MCF 10A (cell line): ENCODE data around the gene CCDC24. TPM values are rescaled to one million over a fixed set of nuclear protein-coding genes. Genes with fewer than 3 reads are reported as not detected.

Experiments
- BruUV-seq: library from RNA; stranded (reverse); fragments of 400-500 nt; replicated peaks from 2 replicates; lab custom pipeline; 2021; lab: Mats Ljungman, UMichigan
- CTCF ChIA-PET: fragments of 300-600 bp; sonication (Branson Sonifier 250); formaldehyde crosslinking; extraction: SDS; loops from one replicate; lab custom pipeline; 2021; ENCODE audit warnings: antibody characterized with exemption, inconsistent platforms; lab: Yijun Ruan, JAX
- POLR2A ChIA-PET: fragments of 300-600, 350-650 bp; sonication (Branson Sonifier 250); formaldehyde crosslinking; extraction: SDS; loops from one replicate; lab custom pipeline; 2020; ENCODE audit warnings: antibody characterized with exemption, inconsistent platforms; lab: Yijun Ruan, JAX
- DNase-seq: peaks from one replicate; pipeline ENCODE4 v3.0.0-alpha.2; 2018; ENCODE audit not compliant: unreplicated experiment
- H3K27ac Mint-ChIP-seq: one replicate; pipeline ENCODE4 v1.8.0; 2022; ENCODE audit warnings: mild to moderate bottlenecking, low read depth, mixed read lengths; ENCODE audit not compliant: unreplicated experiment
- H3K27me3 Mint-ChIP-seq: one replicate; pipeline ENCODE4 v1.8.0; 2022; ENCODE audit warnings: mixed read lengths; ENCODE audit not compliant: insufficient read depth, unreplicated experiment
- H3K36me3 Mint-ChIP-seq: one replicate; pipeline ENCODE4 v1.8.0; 2022; ENCODE audit warnings: mild to moderate bottlenecking, moderate library complexity, mixed read lengths; ENCODE audit not compliant: insufficient read depth, unreplicated experiment
- H3K4me1 Mint-ChIP-seq: one replicate; pipeline ENCODE4 v1.8.0; 2022; ENCODE audit warnings: mixed read lengths; ENCODE audit not compliant: insufficient read depth, unreplicated experiment
- H3K4me3 Mint-ChIP-seq: one replicate; pipeline ENCODE4 v1.8.0; 2022; ENCODE audit warnings: mild to moderate bottlenecking, moderate library complexity, mixed read lengths; ENCODE audit not compliant: unreplicated experiment
- H3K9me3 Mint-ChIP-seq: one replicate; pipeline ENCODE4 v1.8.0; 2022; ENCODE audit warnings: mixed read lengths; ENCODE audit not compliant: unreplicated experiment
- CTCF ChIP-seq: fragments of 200-600 bp; IDR thresholded peaks from one replicate; pipeline ENCODE4 v1.8.0; 2022; ENCODE audit warnings: antibody characterized with exemption, mild to moderate bottlenecking; ENCODE audit not compliant: unreplicated experiment
- intact Hi-C: fragments of 100-400 bp; cut with micrococcal nuclease; formaldehyde crosslinking; loops from 2 replicates; pipeline ENCODE4 v1.14.1; 2022
- total RNA-seq: library from RNA; stranded (reverse); gene quantifications from 2 replicates; pipeline ENCODE4 v1.2.3, GENCODE V29; 2022

The CCDC24 gene
- total RNA-seq, 1 experiment from 2014 or later, result 4.8 TPM

GRCh38 chr1:43957407-43958040 is 33.9 kb upstream of the CCDC24 start:
- Mint-ChIP-seq H3K27me3 (no peaks in the 10 kb centered on the region), H3K9me3 (no peaks in the 10 kb centered on the region), H3K4me3 (no peak overlapping the region), H3K4me1 (no peaks in the 10 kb centered on the region), H3K27ac (no peak overlapping the region), H3K36me3 (peaks cover 7% of the 10 kb centered on the region)
- DNase-seq, result no peak
- intact Hi-C loops, result no loop called here
- CTCF ChIA-PET, result interaction anchor here (1.3 to 1.4 kb wide), 2 partner anchors 12 to 84 kb away, joined by 3 to 4 read pairs; no protein-coding TSS in a partner anchor
- POLR2A ChIA-PET, result no interaction called here
- no peak for TF ChIP-seq CTCF
- BruUV-seq, result no TSS peak

GRCh38 chr1:43958351-43959255 is 32.8 kb upstream of the CCDC24 start:
- intact Hi-C loops, result no loop called here
- Mint-ChIP-seq H3K36me3 (peaks cover 12% of the 10 kb centered on the region), H3K27ac (no peak overlapping the region), H3K4me3 (no peak overlapping the region), H3K27me3 (no peaks in the 10 kb centered on the region), H3K4me1 (no peaks in the 10 kb centered on the region), H3K9me3 (no peaks in the 10 kb centered on the region)
- BruUV-seq, result no TSS peak
- POLR2A ChIA-PET, result no interaction called here
- TF ChIP-seq CTCF, result no peak
- CTCF ChIA-PET, result interaction anchor here (0.6 to 1.4 kb wide), 3 partner anchors 9 to 26 kb away, joined by 3 to 4 read pairs (median 3); no protein-coding TSS in a partner anchor
- no peak for DNase-seq

- intact Hi-C loops, result no loop called here
- BruUV-seq, result no TSS peak
- Mint-ChIP-seq H3K27me3 (no peaks in the 10 kb centered on the region), H3K4me1 (no peaks in the 10 kb centered on the region), H3K4me3 (no peak overlapping the region), H3K9me3 (no peaks in the 10 kb centered on the region), H3K36me3 (peaks cover 12% of the 10 kb centered on the region), H3K27ac (no peak overlapping the region)
- TF ChIP-seq CTCF, result no peak
- no peak for DNase-seq
- POLR2A ChIA-PET, result interaction anchor here (0.6 kb wide), 1 partner anchor 76 kb away, joined by 3 read pairs; no protein-coding TSS in a partner anchor
- CTCF ChIA-PET, result interaction anchor here (0.6 to 1.0 kb wide), 2 partner anchors 87 to 257 kb away, joined by 3 to 4 read pairs; no protein-coding TSS in a partner anchor
Measured at GRCh38 chr1:43960798-43961197, 30.6 kb upstream of the CCDC24 start.

GRCh38 chr1:43961692-43962091 is 29.7 kb upstream of the CCDC24 start:
- intact Hi-C loops, result no loop called here
- CTCF ChIA-PET, result interaction anchor here (1.7 kb wide), 1 partner anchor 27 kb away, joined by 10 read pairs; no protein-coding TSS in a partner anchor
- no TSS peak for BruUV-seq

More at GRCh38 chr1:43961692-43962091, 29.7 kb upstream of the CCDC24 start:
- H3K36me3 Mint-ChIP-seq, result peaks cover 12% of the 10 kb centered on the region
- no peaks in the 10 kb centered on the region for H3K4me1 Mint-ChIP-seq
- no peak overlapping the region for H3K4me3 Mint-ChIP-seq
- POLR2A ChIA-PET, result no interaction called here
- H3K27ac Mint-ChIP-seq, result no peak overlapping the region
- H3K9me3 Mint-ChIP-seq, result no peaks in the 10 kb centered on the region
- no peak for TF ChIP-seq CTCF
- DNase-seq, result no peak
- no peaks in the 10 kb centered on the region for H3K27me3 Mint-ChIP-seq
